ENCODE measurements around the gene S100A1.

The S100A1 gene

DNA sequence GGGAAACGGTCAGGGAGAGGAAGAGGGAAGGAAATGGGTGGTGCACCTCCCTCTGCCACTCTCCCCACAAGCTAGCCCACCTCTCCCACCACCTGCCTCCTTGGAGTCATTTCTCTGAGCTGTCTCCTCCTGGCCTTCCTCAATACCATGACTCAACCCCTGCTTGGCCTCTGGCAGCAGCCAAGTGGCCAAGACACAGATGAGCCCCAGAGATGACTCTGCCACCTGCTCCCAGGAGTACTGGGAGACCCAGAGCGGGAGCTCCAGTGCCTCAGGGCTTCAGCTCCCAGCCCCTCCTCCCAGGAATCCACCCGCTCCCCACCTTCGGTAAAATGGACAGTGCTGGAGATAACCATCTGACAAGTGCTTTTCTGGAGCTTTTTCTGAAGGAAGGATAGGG lies 17.9 kb upstream of the S100A1 start:
- DNase-seq (ENCODE audit: low read depth): no peak

DNA sequence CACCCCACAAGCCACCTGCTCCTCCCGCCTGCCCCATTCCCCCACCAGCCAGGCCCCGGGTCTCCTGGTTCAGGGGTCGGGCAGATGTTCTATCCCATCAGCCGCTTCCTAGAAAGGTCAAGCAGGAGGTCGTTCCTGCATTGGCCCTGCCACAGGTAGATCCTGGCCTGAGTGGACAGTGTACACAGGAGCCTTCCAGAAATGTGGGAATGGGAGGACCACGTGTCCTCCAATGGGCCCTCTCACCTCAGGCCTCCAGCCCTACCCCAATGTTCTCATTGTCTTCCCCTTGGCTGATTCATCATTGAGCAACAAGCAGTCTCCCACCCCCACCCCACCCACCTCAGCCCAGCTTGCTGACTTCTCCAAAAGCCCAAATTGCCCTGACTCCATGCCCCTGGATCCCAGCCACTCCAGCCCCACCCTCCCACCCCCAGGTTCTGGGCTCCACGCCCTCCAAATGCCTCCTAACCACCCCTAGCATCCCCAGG lies 17.4 kb upstream of the S100A1 start:
- DNase-seq (ENCODE audit: low read depth): no peak

DNA sequence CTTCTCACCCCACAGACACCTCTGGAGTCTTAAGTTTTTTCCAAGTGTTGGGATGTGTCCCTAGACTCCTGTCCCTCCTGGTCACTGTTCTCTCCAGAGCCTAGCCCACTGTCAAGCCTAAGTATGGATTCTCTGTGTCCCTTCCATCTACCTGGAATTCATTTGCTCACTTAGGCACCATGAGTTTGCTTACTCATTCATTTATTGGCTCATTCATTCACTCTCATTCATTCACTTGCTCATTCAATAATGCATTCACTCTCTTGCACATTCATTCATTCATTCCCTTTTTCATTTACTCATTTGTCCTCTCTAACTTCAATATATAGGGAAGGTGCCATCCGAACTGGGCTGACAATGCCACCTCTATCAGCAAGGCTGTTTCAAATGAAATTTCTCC lies 16.9 kb upstream of the S100A1 start:
- DNase-seq (ENCODE audit: low read depth): no peak

DNA sequence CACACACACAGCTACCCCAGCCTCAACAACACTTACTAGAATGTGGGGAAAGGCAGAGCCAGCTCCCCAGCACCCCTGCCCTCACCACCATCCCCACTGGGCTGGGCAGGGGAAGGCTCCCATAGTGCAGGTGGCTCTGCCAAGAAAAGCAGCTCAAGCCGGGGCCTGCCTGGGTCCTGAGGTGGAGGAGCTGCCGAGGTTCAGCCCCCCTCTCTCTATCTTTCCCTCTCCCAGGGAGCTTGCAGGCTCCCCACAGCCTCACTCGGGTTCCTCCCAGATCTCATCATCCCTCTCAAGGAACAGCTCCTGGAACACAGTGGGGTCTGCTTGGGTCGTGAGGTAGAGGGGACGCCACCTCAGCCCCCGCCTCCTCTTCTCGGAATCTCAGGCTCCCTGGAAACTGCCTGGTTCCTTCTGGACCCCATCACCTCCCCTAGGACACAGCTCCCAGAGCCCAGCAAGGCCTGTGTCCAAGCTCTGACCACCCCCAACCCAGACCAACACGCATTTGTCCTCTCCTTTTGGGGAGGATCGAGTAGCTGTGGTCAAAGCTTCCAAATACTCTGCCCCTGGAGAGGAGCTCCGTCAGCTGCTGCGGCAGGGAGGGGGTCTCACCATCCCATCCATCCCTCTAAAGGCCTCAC lies 16.0 kb upstream of the S100A1 start:
- DNase-seq (ENCODE audit: low read depth): no peak

DNA sequence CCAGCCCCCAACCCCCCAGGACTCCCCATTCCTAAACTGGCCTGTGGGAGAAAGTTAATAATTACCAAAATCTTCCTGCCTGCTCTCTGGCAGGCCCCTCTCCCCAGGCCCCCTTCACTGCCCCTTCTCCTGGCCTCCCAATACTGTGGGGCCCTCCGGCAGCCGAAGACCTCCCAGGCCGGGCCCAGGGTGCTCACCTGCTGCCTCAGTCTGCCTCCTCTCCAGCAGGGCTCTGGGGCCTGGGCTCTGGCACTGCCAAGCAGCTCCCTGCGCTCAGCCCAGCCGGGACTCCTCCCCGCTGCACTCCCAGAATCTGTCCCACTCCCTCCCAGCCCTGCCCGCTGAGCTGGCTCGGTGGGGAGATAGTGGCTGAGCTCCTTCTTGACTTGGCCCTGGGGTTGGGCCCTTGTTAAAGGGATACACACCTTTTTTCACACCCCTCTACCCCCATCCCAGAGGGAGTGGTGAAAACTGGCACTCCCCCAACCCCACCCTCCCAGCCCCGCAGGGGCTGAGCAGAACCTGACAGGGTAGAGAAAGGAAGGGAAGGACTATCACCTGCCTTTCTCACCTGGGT lies 15.4 kb upstream of the S100A1 start, which contains the start of gene S100A16:
Gene S100A16, minus strand, starts transcription at position 383 of the 577 bp plus-strand sequence. CDS start 4,986 bp downstream, outside the sequence.
- DNase-seq (ENCODE audit: low read depth): no peak

DNA sequence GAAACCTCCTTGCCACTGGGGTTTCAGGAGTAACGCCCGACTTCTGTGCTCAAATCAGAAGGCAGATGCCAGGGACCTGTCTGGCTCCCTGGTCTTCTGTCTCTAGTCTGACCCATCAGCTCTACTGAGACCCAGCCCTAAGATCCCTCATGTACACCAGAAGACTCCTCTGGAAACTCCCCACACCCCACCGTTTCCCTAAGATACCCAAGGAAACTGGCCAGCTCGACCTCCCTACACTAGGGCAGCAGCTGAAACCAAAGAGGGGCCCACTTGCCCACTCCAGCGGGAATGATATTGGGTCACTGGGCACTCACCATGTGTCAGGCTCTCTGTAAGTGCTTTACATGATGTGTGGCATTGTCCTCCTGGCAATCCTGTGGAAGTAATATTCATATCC lies 14.8 kb upstream of the S100A1 start:
- DNase-seq (ENCODE audit: low read depth): no peak

DNA sequence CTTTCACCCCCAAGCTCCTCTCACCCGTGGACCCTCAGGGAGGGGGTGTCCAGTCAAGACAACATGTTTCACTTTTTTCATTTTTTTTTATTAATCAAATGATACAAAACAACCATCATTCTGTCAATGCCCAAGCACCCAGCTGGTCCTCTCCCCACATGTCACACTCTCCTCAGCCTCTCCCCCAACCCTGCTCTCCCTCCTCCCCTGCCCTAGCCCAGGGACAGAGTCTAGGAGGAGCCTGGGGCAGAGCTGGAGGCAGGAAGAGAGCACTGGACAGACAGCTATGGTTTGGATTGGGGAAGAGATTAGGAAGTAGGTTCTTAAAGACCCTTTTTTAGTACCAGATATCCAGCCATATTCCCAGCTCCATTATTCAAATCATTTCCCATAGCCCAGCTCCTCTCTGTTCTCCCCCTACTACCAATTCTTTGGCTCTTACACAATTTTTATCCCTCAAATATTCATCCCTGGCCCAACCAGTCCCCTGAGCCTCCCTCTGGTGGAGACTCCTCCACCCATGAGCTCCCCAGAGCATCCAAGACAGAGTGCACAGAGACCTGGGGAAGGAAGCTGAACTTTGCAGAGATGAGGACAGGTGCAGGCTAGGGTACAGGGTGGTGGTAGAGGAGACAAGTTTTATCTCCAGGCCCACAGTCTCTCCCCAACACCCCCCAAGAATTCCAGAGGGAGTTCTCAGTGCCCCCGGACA lies 13.9 kb upstream of the S100A1 start:
- DNase-seq (ENCODE audit: low read depth): no peak

DNA sequence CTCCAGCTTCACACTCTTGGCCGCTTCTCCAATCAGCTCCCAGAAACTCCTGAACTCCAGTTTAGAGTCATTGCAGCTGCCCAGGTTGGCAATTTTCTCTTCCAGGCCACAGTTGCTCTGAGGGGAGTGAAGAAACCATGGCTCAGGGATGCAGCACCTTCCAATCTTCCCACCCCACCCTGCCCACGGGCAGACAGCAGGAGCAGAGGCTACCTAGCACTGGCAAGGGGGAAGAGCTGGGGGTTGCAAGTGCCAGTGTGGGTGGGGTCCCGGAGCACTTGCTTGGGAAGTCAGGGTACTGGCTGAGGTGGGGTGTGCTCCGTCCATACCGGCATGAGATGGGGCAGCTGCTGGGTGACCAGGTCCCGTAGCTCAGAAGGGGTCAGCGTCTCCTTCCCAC lies 13.3 kb upstream of the S100A1 start:
- DNase-seq (ENCODE audit: low read depth): no peak

DNA sequence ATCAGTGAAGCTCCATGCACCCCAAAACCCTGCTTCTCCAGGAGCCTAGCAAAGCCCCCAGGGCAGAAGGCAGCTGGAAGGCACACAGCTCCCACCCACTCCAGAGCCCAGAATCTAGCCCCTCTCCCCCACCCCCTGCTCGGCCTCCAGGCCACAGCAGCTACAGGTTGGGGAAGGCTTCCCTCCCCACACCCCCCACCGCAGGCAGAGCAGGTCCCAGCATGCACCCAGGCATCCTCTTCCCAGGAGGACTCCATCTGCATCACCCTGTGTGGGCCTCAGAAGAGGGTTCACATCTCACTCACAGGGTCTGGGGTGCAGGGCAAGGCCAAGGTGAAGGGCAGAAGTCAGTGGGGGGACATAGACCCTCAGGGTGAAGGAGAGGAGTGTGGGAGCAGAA lies 12.8 kb upstream of the S100A1 start:
- no peak for DNase-seq (ENCODE audit: low read depth)

DNA sequence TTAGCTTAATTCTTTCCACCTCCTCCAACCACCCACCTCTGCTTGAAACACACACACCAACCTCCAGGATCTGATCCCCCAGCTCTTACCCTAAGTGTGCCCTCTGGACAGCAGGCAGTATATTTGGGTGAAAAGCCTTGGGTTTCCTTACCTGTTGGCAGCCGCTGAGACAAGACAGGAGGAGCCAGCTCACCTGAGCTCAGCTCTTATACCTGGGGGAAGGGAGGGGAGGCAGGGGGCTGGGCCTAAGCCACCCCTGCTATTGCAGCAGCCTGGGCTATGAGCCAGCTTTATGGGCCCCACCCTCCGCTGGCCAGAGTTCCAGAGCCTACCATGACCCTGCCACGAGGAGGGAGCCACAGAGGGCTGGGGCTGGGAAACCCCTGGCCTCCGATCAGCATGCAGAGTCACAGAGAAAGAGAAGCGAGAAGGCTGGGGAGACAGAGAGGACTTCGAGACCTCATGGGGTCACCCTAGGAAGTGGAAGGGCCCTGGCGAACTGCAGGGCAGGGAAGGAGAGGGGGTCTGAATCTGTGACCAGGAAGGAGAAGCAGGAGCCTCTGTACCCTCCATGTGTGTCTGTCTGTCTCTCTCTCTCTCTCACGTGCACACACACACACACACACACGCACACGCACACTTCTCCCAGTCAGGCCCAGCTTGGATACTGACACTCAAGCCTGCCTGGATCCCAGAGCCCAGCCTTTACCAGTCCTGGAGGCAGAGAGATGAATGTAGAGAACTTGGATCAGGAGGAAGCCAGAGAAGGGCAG lies 11.9 kb upstream of the S100A1 start, which contains the start of gene S100A14:
Gene S100A14, minus strand, starts transcription at position 182 of the 773 bp plus-strand sequence. CDS start 467 bp downstream, outside the sequence.
- no peak for DNase-seq (ENCODE audit: low read depth)

DNA sequence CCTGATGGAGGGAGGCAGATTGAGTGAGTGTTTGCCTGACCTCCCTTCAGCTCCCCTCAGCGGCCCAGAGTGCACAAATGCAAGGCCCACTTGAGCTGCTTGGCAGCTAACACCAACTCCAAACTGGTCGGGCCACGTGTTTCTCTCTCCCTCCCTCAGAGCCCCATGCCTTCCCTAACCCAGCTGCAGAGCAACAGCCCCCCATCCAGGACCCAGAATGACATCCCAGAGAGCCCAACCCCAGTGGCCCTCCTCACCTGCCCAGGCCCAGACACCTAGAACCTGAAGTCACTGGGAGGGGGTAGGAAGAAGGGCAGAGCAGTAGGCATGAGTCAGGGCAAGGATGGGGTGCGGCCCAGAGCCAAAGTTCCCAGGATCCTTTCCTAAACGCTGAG lies 11.3 kb upstream of the S100A1 start:
- DNase-seq (ENCODE audit: low read depth): no peak

DNA sequence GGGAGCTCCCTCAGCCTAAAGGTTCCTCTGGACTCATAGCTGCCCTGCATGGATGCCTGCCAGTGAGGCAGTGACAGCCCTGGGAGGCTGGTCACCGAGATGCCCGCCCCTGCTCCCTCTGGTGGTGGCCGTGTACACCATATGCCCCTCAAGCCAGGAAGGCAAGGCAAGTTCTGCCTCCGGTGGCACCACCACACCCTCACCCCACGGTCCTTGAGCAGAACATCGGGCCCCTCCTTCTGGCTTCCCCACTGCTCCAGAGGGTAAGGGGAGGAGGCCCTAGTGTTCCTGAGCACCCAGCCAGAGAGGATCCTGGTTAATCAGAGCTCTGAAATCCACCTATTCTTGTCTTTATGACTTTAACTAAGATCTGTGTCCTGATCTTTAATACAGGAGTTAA lies 10.6 kb upstream of the S100A1 start:
- peak; percentile 13 for DNase-seq (ENCODE audit: low read depth)

DNA sequence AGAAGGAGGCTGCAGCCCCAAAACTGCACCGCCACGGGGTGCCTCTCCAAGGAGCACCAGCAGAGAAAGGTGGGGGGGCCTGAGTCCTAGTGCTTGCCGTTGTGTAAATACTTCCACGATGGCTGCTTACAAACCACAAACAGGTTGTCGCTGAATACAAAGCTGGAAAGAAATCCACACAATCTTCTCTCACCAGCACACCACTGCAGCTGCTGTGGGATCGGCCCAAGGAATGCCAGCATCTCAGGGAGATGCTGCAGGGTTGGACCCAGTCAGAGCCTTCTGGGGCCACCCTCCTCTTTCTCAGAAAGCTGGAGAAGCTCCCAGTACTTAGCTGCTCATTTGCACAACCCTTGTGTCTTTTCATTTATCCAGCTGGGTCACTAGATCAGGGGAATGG lies 9.1 kb upstream of the S100A1 start:
- no peak for DNase-seq (ENCODE audit: low read depth)

DNA sequence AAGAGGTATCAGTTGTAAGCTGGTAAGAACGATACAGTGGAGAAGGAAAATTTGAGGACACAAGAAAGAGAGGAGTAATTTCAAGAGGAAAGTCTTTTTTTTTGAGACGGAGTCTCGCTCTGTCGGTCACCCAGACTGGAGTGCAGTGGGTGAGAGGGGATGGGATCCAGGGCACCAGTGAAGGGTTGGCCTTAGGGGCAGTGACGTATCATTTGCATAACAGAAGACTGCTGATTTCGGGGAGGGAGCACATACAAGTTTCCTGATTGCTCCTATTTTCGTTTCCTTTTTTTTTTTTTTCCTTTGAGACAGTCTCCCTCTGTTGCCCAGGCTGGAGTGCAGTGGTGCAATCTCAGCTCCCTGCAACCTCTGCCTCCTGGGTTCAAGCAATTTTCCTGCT lies 5.1 kb upstream of the S100A1 start:
- no peak for DNase-seq (ENCODE audit: low read depth)

DNA sequence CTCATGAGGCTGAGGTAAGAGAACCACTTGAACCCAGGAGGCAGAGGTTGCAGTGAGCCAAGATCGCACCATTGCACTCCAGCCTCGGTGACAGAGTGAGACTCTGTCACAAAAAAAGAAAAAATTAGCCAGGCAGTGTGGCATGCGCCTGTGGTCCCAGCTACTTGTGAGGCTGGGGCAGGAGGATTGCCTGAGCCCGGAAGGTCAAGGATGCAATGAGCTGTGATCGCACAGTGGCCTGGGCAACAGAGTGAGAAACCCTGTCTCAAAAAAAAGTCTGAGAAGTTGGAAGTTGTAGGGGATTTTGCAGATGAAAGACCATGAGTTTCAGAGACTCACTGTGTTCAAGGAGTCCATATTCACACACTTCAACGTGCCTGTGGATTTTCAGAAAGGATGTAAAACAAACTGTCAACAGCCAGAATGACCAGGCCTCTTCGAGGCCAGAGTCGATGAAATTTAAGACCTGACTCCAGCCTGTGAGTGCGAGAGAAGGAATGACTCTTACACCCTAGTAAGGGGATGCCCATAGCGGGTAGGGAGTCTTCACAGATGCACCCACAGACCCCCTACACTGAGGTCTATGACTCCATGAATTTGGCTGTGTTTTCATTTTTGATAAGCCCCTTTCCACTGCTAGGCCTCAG lies 3.1 kb upstream of the S100A1 start:
- DNase-seq (ENCODE audit: low read depth): no peak

DNA sequence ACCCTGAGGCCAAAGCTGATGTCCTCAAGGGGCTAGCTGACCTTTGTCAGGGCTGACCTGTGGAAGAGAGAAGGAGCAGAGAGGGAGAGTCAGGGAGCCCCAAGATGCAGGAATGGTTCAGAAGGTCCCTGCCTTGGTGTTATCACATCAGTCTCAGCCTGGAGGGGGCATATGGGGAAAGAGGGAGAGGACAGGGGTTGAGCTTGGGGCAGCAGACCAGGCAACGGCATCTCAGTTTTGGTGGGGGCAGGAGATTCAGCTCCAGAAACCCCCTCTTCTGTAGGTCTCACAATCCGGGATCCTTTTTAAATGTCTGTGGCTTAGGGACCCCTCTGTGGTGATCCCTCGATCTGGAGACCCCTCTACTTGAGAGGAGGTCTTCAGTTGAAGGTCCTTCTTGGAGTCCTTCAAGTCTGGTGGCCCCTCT lies 1.7 kb upstream of the S100A1 start:
- no peak for DNase-seq (ENCODE audit: low read depth)

DNA sequence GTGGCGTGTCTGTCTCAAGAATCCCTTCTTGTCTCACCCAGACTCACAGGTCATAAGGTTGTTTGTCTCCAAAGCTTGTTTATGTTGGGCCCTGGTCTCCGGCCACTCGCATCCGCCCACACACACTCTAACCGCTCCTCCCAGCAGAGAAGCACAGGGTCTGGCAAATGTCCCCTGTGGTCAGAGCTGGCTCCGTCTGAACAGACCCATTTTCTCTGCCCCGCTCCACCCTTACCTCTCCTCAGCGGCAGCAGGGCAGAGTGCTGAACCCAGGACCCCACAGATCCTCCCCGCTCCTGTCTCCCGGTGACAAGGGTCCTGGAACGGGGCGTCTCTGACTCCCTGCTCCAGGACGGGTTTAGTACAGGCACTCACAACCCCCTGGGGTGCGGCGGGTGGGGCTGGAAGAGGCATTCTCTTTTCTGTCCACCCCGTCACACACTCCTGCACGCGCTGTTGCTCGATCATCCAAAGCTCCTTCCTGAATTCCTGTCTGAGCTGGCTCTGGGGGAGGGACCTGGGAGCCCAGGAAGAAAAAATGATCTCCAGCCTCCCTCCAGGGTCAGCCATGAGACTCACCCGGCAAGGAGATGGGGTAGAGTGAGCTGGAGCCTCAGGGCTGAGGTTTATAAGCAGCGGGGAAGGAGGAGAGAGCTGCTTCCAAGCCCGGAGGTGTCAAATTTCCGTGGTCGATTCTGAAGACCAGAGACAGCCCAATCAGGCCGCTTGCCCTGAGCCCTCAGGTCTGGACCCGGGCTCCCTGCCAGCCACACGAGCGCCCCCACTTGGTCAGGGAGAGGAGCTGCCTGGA lies 1.1 kb upstream of the S100A1 start, which contains the start of gene S100A13:
Gene S100A13, minus strand, starts transcription at position 602 of the 811 bp plus-strand sequence. CDS start 1,033 bp downstream, outside the sequence.
- DNase-seq (ENCODE audit: low read depth): no peak

DNA sequence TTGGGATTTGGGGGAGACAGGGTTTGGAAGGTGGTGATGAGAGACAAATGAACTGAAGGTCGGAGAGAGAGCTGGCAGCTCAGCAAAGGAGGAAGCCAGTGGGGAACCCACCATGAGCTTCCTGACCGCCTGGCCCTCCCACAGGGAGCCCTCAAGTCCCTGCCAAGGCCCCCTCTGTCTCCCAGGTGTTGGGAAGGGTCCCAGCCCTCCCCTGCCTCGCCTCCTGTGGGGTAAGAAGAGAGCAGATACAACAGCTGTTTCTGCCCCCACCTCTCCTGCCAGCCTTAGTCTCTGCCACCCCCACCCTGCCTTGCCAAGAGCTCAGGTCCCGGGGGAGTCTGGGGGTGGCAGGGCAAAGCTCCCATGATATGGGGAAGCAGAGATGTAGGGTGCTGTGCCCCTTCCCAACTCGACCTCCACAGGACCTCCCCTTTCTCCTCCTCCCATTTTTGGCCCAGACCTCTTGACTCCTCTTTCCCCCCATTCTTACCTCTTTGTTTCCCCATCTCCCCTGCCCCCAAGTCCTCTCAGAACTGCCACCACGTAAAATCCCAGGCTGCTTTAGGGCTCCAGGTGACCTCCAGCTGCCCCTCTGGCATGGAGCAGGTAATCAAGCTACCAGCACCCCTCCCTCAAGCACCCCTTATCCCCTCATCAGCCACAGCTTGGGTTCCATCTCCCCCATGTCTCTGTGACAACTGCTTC lies 556 bp downstream of the S100A1 start:
- DNase-seq (ENCODE audit: low read depth): no peak

DNA sequence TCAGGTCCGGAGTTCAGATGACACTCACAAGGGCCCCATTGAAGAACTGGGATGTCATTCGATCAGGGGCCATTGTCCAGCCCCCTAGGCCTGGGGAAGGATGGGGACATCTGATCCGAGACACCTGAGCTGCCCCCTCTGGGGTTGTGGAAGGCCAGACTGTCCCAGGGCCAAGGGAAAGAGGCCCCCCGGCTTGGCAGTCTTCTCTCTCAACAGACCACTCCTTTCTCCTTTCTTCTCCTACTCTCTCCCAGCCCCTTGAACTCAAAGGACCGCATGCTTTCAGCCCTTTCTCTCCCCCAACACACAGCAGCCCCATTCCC lies 1.1 kb downstream of the S100A1 start:
- DNase-seq (ENCODE audit: low read depth): no peak

DNA sequence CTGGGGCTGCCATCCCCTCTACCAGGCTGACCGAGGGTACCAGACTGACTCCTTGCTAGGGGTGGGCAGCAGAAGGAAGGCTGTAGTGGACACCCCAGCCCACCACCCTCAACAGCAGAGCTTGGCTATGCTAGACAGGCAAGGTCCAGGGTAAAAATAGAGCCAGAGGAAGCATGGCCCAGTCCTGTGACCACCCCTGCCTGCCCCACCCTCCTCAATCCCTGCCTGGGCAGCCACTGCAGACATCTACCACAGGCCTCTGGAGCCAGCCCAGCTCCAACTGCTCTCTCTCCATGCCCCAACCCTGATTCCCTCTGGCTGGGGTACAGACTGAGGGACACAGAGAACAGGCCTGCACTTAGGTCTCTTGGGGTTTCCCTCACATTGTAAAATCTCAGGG lies 1.7 kb downstream of the S100A1 start:
- no peak for DNase-seq (ENCODE audit: low read depth)
